GM13976 (cell line): ENCODE data around the gene LYPD4.

ENCODE experiments used
- DNase-seq: peaks from one replicate; pipeline ENCODE4 v3.0.0; 2012; ENCODE audit warnings: low spot score
- CTCF ChIP-seq: IDR thresholded peaks from 2 replicates; pipeline ENCODE4 v1.5.1; 2012; ENCODE audit warnings: borderline replicate concordance, mild to moderate bottlenecking; ENCODE audit not compliant: insufficient read depth; ENCODE audit errors: extremely low read depth, missing control alignments, control extremely low read depth
- in situ Hi-C: fragments of 300-500 bp; cut with MboI; formaldehyde crosslinking; loops from one replicate; pipeline ENCODE4 v1.12.0; 2022; ENCODE audit warnings: low sequenced_read_pairs, mixed read lengths, inconsistent platforms; ENCODE audit not compliant: unreplicated experiment

LYPD4 gene

GRCh38 chr19:41872775-41873647, 28.5 kb upstream of the LYPD4 start:
- no peak for DNase-seq
- in situ Hi-C loops = no loop called here
- TF ChIP-seq CTCF = peak; percentile 90

DNA sequence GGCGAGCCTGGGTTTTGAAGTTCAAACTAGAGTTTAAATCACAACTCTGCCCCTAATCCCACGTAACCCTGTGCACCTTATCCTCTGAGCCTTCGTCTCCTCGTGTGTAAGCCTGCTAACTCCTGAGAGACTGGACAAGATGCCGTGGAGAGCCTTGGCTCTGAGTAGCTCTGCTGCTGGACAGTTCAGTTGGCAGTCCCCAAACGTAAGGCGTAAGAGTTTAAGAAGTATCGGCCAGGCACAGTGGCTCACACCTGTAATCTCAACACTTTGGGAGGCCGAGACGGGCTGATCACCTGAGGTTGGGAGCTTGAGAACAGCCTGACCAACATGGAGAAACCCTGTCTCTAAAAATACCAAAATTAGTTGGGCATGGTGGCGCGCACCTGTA, 27.9 kb upstream of the LYPD4 start:
- in situ Hi-C loops = no loop called here
- DNase-seq = no peak
- TF ChIP-seq CTCF = no peak

GRCh38 chr19:41871573-41872383, 27.3 kb upstream of the LYPD4 start:
- DNase-seq = peak; percentile 85
- TF ChIP-seq CTCF = no peak
- in situ Hi-C loops = no loop called here

GRCh38 chr19:41870401-41870873, 26.0 kb upstream of the LYPD4 start:
- in situ Hi-C loops = no loop called here
- DNase-seq = no peak
- TF ChIP-seq CTCF = no peak

DNA sequence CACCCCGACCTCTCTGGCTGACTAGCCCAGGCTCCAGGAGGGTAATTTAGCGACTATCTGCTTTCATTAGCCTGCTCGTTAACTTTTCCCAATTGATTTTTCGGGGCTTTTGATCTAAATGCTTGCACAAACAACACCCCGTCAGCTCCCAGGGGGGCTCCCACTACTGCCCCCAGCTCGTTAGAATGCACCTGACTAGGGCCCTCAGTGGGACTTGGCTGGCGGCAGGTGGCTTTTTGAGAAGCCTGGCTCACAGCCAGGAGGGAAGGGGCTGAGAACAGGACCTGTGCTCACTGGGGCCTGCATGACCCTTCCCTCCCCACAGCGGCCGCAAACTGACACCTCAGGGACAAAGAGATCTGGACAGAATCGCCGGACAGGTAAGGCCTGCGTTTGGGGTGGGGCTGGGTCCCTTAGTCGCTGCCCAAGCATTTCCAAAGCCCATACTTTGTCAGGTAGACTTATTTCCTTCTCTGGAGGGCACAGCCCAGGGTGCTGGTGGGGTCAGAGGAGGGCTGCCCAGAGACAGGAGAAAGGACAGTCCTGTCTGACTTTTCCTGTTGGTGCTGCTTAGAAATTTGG, 25.0 kb upstream of the LYPD4 start:
- in situ Hi-C loops = no loop called here
- TF ChIP-seq CTCF = no peak
- DNase-seq = no peak

GRCh38 chr19:41868989-41869300, 24.5 kb upstream of the LYPD4 start:
- no peak for TF ChIP-seq CTCF
- no peak for DNase-seq
- in situ Hi-C loops = no loop called here
